OCI-M2 (cell line): ENCODE results near the gene GNB1.
"Not testable (repeated sequence)": the region's sequence is repeated elsewhere in the genome, so short reads cannot be mapped to it uniquely, and the experiment has no call there.

Experiments used
- DNase-seq: peaks from one replicate; lab custom pipeline; 2025; ENCODE audit not compliant: unreplicated experiment; lab: John Stamatoyannopoulos, UW

Gene GNB1

DNA sequence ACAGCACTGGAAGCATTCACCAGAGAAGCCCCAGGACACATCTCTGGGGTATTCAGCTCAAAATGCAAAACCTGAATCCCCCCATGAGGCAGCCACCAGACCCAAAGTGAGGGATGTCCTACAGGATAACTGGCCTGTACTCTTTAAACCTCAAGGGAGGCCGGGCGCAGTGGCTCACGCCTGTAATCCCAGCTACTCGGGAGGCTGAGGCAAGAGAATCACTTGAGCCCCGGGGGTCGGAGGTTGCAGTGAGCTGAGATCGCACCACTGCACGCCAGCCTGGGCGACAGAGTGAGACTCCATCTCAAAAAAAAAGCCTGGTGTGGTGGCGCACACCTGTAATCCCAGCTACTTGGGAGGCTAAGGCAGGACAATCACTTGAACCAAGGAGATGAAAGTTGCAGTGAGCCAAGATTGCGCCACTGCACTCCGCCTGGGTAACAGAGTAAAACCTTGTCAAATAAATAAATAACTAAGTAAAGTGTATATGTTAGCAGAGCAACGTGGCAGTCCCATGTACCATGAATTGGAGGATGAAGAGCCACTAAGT lies 29.1 kb downstream of the GNB1 start:
- DNase-seq = not testable (repeated sequence)

DNA sequence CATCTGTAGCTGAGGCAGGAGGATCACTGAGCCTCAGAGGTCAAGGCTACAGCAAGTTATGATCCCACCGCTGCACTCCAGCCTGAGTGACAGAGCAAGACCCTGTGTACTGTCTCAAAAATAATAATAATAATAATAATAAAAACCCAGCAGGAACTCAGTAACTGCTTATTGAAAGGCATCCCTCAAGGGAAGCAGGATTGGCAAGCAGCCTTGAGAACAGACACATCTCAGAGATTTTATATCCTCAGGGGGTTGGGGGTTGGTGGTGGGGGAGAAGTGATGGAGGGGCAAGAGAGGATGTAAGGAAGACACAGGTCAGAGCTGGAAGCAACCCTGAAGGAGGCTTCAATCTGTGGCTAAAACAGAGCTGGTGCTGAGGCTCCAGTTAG lies 29.6 kb downstream of the GNB1 start:
- DNase-seq = no peak

DNA sequence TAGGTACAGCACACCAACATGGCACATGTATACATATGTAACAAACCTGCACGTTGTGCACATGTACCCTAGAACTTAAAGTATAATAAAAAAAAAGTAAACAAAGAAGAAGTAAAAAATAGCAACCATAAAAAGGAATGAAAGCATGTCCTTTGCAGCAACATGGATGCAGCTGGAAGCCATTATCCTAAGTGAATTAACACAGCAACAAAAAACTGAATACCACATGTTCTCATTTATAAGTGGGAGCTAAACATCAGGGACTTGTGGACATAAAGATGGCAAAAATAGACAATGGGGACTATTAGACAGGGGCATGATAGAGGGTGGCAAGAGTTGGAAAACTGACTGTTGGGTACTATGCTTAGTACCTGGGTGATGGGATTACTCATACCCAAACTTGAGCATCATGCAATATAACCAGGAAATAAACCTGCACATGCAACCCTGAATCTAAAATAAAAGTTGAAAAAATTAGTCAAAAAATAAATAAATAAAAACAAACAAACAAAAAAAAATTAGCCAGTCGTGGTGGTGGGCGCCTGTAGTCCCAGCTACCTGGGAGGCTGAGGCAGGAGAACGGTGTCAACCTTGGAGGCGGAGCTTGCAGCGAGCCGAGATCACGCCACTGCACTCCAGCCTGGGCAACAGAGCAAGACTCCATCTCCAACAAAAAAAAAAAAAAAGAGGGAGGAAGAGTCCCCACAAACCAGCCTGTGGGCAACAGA lies 30.8 kb downstream of the GNB1 start:
- DNase-seq = not testable (repeated sequence)

DNA sequence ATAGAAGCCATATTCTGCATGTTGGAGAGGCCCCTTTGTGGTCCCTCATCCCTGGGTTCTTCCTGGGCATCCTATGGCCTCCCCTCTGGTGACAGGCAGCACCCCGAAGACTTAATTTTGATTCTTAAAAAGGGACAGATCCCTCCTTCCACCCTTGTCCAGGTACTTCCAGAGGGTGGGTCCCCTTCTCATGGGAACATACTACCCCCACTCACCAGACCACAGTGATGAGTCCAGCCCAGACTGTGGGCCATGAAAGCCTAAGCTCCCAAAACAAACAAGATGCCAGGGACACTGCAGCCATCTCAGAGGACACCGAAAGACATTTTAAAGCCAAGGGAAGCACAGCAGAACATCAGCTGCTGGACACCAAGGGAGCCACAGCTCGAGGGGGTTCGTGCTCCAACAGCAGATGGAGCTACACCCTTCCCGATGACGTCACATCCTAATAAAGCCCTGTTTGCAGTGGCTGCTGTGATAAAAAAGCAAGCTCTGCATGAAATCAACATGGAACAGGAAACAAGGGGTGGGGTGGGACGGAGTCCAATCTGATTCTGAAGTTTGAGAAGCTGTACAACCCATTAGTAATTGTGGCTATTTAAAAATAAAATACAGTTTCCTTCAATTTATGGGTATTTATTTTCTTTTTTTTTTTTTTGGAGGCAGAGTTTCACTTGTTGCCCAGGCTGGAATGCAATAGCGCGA lies 32.4 kb downstream of the GNB1 start:
- no peak for DNase-seq

DNA sequence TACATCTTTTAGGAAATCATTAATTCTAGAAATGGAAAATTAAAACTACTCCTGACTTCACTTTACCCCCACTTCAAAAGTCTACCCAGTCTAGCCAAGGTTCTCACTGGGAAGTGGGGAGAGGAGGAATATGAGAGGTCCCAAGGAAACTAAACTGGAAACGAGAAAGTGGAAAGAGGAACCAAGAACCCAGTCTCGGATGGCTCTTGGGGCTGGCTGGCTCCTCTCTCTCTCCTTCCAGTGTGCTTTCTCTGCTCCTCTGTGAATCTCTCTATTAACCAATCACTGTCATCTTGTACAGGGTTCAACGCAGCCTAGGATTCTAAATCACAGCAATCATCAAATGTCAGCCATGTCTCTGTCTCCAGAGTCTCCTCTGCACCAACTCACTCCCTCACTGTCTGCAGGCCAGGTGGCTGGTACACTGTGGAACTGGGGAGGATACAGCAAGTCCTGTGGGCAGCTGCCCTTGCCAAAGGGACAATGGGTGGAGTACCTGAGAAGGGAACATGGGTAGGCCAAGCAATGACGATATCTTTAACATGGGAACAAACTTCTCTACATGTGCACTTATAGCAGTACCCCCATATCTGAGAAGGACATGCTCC lies 33.7 kb downstream of the GNB1 start:
- DNase-seq = no peak

DNA sequence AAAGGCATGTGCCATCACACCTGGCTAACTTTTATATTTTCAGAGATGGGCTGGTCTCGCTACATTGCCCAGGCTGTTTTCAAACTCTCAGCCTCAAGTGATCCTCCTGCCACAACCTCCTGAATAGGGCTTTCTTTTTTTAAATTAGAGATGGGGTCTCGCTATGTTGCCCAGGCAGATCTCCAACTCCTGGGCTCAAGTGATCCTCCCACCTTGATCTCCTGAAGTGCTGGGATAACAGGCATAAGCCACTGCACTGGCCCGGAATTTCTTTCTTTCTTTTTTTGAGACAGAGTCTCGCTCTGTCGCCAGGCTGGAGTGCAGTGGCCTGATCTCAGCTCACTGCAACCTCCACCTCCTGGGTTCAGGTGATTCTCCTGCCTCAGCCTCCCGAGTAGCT lies 34.7 kb downstream of the GNB1 start:
- DNase-seq = not testable (repeated sequence)

DNA sequence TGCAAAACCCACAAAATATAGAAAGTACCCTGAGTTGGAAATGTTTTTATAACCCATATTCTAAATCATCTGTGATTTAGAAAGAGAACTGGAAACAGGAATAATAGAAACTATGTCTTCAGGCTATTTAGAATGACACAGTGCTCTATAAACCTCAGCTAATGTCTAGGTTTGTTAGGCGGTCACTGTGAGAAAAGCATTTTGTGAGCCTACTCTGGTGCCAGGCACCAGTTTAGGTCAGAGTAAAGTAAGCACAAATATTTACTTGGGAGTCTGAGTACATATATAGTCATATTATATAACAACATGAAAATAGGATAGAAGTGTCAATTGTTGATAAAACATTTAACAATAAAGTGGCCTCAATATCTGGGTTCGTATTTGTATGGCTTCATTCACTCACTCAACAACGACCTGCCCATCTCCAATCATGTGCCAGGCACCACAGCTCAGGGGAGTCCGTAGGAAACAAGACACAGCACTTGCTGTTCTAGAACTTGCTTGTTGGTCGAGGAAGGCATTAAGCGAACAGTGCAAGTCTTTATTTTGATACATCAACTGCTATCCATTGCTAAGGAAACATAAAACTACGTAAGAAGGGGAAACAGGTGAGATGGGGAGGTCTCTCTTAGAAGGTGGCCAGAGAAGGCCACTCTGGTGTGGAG lies 37.2 kb downstream of the GNB1 start:
- DNase-seq = no peak

DNA sequence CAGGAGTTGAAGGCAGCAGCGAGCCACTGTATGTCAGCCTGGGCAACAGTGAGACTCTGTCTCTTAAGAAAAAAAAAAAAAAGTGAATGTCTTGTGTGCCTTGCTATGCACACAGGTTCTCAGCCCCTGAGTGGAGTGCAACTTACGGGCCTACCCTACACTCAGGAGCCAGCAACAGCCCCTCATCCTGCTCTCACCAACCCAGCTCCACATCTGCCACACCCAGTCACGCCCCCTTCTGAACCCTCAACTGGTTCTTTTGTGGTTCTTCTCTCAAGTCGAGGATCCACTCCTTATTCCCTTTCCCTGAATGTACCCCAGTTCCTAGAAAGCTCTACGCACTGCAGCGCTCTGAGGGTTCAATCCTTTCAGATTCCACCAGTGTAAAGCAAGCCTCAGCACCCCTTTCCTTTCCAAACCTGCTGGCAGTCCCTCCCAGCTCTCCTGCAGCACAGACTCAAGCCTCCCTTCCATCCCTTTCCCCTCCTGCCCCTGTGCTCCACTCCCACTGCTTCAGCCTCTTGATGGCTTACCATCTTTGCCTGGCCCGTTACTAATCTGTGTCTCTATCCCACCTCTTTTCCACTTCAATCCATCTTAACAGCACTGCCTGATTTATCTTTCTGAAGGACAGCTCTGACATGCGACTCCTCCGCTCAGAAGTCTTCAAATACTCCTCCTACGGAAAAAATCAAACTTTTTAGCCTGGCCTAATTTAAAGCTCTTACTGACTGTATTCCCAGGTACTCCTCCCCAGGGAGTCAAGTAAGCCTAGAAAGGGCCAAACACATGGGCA lies 38.1 kb downstream of the GNB1 start:
- DNase-seq = no peak

DNA sequence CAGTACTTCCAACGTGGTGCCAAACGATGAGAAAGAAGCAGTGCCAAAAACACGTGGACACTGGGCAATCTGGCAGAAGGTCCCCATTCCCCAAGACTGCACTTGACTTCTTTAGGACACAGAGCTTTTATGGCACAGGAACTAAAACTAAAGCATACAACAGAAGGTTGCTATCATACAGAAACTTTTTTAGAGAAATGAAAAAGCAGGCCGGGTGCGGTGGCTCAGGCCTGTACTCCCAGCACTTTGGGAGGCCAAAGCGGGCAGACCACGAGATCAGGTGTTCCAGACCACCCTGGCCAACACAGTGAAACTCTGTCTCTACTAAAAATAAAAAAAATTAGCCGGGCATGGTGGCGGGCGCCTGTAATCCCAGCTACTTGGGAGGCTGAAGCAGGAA lies 43.0 kb downstream of the GNB1 start:
- no peak for DNase-seq

DNA sequence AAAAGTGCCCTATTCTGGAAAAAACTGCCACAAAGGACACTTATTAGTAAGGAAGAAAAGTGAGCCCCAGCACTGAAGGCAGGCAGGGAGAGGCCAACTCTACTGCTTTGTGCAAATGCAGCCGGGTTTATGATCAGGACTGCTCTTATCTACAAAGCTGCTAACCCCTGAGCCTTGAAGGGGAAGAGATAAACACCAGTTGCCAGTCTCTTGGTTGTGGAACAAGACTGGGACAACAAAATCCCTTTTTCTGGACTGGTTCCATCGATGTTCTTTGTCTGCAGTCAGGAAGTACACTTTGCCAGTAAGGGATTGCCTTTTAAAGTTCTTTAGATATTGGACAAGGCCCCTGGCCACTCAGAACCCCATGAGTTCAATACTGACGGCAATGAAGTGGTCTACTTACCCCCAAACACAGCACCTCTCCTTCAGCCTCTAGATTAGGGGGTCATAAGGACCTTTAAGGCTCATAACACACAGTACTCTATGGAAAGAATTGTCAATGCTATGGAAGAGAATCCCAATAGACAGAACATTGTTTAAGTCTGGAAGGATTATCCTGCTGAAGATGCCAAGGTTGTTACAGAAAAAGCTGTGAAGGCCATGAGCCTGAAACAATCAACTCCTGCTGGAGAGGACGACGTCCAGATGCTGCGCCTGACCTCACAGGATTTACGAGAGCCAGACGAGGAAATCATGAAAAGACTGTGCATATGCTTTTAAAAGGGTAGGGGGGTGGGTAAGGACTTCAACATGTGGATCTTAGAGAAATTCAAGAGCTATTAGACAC lies 43.6 kb downstream of the GNB1 start:
- peak; percentile 39 for DNase-seq

DNA sequence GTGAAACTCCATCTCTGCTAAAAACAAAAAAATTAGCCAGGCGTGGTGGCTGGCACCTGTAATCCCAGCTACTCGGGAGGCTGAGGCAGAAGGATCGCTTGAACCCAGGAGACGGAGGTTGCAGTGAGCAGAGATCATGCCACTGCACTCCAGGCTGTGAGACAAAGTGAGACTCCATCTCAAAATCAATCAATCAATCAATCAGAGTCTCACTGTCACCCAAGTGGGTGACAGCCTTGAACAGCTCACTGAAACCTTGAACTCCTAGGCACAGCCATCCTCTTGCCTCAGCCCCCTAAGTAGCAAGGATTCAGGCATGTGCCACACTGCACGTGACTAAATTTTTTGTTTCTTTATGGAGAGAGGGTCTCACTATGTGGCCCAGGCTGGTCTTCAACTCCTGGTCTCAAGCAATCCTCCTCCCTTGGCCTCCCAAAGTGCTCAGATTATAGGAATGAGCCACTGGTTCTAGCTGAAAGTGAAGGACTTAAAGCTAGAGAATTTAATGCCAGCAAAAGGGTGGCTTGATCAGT lies 44.4 kb downstream of the GNB1 start:
- no peak for DNase-seq

DNA sequence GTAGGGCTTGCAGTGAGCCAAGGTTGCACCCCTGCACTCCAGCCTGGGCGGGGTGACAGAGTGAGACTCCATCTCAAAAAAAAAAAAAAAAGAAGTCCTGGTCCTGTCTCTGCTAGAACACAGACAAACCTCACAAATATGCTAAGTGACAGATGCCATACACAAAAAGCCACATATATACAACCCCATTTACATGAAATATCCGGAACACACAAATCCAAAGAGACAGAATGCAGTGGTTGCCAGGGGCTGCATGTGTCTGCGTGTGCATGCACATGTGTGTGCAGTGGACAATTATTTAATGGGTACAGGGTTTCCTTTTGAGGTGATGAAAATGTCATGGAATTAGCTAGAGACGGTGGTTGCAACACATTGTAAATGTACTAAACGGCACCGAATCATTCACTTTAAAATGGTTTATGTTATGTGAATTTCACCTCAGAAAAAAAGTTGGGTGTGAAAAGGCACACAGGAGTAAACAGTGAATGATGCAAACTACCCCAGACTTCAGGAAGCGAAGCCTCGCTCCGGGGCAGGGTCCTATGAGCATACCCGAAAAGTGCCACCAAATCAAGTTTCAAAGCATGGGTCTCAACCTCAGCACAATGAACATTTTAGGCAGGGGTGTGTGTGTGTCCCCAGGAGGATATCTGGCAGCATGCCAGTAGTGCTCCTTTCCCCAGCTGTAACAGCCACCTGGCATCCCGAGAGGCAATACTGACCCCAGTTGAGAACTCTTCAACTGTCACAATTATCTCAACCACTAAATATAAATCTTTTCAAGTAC lies 48.3 kb downstream of the GNB1 start:
- no peak for DNase-seq

DNA sequence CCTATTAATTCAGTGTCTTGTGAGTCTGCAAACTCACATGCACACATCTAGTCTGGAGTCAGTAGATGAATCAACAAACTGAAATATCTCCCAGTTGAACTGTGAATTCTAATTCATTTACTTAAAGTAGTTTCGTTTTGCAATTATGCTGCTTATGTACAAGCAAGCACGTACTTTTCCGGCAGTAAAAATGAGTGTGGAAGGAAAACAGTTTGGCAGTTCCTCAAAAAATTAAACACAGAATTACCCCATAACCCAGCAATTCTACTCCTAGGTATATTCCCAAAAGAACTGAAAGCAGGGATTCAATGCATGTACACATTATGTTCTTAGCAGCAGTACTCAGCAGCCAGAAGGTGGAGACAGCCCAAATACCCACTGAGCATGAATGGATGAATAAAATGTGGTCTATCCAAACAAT lies 49.3 kb downstream of the GNB1 start:
- DNase-seq = no peak

DNA sequence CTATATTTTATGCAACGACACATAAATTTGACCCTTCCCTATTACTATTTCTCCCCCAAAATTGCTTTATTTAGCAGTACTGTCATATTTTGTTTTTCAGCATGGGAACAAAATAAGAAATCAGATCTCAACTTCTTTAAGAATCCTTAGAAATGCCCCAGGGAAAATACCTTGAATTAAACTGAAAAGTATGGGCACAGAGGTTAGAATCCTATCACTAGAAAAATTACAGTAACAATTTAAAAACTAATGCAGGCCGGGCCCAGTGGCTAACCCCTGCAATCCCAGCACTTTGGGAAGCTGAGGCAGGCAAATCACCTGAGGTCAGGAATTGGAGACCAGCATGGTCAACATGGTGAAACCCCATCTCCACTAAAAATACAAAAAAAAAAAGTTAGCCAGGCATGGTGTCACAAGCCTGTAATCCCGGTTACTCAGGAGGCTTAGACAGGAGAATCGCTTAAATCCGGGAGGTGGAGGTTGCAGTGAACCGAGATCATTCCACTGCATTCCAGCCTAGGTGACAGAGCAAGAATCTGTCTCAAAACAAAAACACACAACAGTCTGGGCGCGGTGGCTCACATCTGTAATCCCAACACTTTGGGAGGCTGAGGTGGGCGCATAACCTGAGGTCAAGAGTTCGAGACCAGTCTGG lies 51.4 kb downstream of the GNB1 start:
- DNase-seq = no peak

DNA sequence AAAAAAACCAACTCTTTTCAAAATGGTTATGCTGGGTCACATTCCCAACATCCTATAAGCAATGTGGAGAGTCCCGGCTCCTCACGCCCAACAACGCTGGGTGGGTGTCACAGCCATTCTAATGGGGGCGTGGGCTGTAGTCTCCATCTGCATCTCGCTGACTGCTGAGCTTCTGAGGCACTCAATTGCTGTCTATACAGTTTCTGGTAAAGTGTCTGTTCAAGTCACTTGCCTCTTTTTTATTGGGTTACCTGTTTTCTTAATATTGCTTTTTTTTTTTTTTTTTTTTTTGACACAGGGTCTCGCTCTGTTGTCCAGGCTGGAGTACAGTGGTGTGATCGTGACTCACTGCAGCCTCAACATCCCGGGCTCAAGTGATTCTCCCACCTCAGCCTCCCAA lies 54.8 kb downstream of the GNB1 start:
- no peak for DNase-seq

DNA sequence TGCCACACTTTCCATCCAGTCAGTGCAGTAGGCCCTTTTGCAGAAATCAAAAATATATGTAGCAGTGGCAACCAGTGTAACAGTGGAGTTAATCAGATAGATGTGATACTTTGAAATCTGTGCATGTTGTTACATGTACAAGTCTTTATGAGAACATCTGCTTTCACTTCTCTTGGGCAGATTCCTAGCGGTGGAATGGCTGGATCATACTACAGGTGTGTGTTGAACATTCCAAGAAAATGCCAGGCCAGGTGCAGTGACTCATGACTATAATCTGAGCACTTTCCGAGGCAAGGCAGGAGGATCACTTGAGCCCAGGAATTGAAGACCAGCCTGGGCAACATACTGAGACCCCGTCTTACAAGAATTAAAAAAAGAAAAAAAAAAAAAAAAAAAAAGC lies 55.3 kb downstream of the GNB1 start:
- no peak for DNase-seq

DNA sequence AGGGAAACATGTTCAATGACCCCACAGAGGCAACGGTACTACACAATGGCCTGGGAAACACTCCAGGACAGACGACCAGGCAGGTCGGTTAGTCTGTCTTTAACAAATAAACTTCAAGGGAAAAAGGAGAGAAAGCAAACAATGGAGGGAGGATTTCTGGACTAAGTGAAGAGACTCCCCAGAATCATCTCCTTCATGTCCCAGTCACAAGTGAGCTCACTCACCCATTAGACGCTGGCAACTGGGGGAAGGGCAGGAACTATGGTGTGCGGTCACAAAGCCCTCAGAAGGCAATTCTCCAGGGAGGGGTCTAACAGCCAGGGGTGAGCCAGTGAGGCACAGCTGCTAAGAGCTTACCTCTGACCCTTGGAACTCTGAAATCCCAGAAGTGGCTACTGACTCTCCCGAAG lies 57.0 kb downstream of the GNB1 start:
- no peak for DNase-seq

DNA sequence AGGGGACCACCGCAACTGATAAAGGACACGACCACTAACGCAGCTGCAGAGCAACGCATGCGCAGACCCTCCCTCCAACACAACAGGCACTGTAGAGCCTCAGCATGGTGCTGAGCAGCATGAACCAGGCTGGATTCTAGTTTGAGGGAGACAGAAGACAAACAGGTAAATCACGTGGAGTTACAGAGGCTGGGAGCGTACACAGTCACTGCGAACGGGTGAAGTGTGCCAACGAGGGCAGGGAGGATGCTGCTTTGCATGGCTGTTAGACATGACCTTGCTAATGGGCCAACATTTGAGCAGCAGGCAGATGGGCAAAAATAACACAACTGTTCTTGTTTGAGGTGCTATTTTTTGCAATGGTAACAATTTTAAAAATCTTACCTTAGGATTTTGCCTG lies 57.4 kb downstream of the GNB1 start:
- DNase-seq = no peak
